Measurements from ENCODE around the gene CDHR1. TPM values are rescaled to one million over a fixed set of nuclear protein-coding genes. Genes with fewer than 3 reads are reported as not detected.

The CDHR1 gene
- total RNA-seq, 1 donor from 2014 or later: 1.4 TPM

DNA sequence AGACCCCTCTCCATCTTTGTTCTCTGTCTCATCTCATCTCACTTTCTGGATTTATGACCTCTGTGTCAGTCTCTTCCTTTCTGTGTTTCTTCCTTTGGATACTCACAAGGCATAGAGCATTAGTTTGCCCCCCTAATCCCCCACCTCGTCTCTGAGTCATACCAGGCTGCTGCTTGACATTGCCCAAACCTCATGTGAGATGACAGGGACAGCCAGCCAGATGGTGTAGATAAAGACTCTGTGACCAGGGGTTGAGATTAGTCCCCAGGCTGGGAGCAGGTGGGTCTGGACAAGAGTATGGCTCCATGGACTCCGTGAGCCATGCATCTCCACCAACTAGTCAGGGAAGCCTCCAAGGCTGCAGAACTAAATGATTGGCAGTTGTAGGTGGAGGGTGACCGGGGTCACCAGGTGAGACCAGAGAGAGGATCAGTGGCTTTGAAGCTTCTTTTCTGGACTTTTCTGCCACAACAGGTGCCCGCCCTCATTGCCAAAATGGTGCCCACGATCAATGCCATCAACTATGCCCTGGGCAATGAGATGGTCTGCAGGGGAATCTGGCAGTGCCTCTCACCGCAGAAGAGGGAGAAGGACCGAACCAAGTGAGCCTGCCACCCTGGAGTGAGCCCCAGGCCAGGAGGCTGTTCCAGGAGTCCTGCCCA is 63.8 kb downstream of the CDHR1 start:
- H3K4me2 ChIP-seq: no peak overlapping the region
- H3F3A ChIP-seq (ENCODE audit: low read depth): no peaks in the 10 kb centered on the region
- H3K27ac ChIP-seq: no peak overlapping the region
- H3K27me3 ChIP-seq: peaks cover 10% of the 10 kb centered on the region
- no peaks in the 10 kb centered on the region for H4K20me1 ChIP-seq (ENCODE audit: low read depth)
- no peaks in the 10 kb centered on the region for H3K36me3 ChIP-seq
- Mint-ChIP-seq H3K4me3 (no peak overlapping the region), H3K4me1 (peaks cover 2% of the 10 kb centered on the region), H3K9me3 (peaks cover 2% of the 10 kb centered on the region), H3K27me3 (ENCODE audit: insufficient read depth, low read depth) (peaks cover 6% of the 10 kb centered on the region), H3K36me3 (no peaks in the 10 kb centered on the region), H3K27ac (no peak overlapping the region)
- H3K9me3 ChIP-seq (ENCODE audit: low read depth): no peaks in the 10 kb centered on the region
- H3K4me3 ChIP-seq: no peak overlapping the region
- no peak for DNase-seq (ENCODE audit: low spot score)
- no peaks in the 10 kb centered on the region for H3K79me2 ChIP-seq (ENCODE audit: low read depth)
- H2AFZ ChIP-seq (replicated peaks): no peak overlapping the region
- TF ChIP-seq EZH2 (IDR thresholded peaks at IDR 0.05): no peak
- no peak for TF ChIP-seq EZH2phosphoT487 (IDR thresholded peaks at IDR 0.05)
- TF ChIP-seq, protein P1, sequence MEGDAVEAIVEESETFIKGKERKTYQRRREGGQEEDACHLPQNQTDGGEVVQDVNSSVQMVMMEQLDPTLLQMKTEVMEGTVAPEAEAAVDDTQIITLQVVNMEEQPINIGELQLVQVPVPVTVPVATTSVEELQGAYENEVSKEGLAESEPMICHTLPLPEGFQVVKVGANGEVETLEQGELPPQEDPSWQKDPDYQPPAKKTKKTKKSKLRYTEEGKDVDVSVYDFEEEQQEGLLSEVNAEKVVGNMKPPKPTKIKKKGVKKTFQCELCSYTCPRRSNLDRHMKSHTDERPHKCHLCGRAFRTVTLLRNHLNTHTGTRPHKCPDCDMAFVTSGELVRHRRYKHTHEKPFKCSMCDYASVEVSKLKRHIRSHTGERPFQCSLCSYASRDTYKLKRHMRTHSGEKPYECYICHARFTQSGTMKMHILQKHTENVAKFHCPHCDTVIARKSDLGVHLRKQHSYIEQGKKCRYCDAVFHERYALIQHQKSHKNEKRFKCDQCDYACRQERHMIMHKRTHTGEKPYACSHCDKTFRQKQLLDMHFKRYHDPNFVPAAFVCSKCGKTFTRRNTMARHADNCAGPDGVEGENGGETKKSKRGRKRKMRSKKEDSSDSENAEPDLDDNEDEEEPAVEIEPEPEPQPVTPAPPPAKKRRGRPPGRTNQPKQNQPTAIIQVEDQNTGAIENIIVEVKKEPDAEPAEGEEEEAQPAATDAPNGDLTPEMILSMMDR (IDR thresholded peaks at IDR 0.05): no peak
- peaks cover 4% of the 10 kb centered on the region for H3K4me1 ChIP-seq
- no peak overlapping the region for H3K9ac ChIP-seq

DNA sequence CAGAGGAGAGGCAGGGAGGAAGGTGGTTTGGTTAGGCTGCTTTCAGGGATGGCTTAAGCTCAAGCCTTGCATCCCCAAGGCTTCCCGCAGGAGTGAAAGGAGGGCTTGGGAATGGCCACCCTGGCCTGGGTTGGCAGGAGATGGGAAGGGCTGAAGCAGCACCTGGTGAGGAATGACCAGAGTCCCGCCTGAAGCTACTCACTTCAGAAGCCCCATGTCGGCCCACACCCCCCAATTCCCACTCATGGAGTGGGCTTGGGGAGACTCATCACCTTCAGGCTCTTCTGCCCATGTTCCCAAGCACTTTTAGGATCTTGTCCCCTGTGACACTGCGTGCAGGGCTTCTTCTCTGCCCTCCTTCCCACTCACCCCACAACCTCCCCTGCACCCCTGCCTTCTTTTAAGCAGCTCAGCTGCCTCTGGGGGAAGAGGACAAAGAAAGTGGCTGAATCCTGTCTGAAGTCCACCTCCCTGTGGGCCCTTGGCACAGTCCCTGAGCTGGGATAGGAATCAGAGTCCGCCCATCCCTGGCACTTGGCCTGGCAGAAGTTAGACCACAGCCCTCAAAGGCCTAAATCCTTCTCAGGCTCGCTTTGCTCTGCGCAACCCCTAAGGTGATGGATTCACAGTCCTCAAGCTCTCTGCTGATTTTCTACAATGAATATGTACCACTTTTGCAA is 67.0 kb downstream of the CDHR1 start:
- Histone ChIP-seq H3K27me3 (peaks cover 11% of the 10 kb centered on the region), H3K36me3 (no peaks in the 10 kb centered on the region), H4K20me1 (ENCODE audit: low read depth) (no peaks in the 10 kb centered on the region), H3K79me2 (ENCODE audit: low read depth) (no peaks in the 10 kb centered on the region), H3K4me3 (no peak overlapping the region), H3K4me1 (no peaks in the 10 kb centered on the region), H3K27ac (no peak overlapping the region), H3K9ac (no peak overlapping the region), H3K9me3 (ENCODE audit: low read depth) (no peaks in the 10 kb centered on the region), H2AFZ (replicated peaks) (no peak overlapping the region), H3F3A (ENCODE audit: low read depth) (no peaks in the 10 kb centered on the region), H3K4me2 (no peak overlapping the region)
- TF ChIP-seq EZH2phosphoT487 (IDR thresholded peaks at IDR 0.05) (no peak), EZH2 (IDR thresholded peaks at IDR 0.05) (no peak)
- TF ChIP-seq, protein P1 (IDR thresholded peaks at IDR 0.05): no peak
- Mint-ChIP-seq H3K9me3 (peaks cover 2% of the 10 kb centered on the region), H3K36me3 (no peaks in the 10 kb centered on the region), H3K27me3 (ENCODE audit: insufficient read depth, low read depth) (peaks cover 8% of the 10 kb centered on the region), H3K27ac (no peak overlapping the region), H3K4me1 (peaks cover 14% of the 10 kb centered on the region), H3K4me3 (no peak overlapping the region)
- no peak for DNase-seq (ENCODE audit: low spot score)

DNA sequence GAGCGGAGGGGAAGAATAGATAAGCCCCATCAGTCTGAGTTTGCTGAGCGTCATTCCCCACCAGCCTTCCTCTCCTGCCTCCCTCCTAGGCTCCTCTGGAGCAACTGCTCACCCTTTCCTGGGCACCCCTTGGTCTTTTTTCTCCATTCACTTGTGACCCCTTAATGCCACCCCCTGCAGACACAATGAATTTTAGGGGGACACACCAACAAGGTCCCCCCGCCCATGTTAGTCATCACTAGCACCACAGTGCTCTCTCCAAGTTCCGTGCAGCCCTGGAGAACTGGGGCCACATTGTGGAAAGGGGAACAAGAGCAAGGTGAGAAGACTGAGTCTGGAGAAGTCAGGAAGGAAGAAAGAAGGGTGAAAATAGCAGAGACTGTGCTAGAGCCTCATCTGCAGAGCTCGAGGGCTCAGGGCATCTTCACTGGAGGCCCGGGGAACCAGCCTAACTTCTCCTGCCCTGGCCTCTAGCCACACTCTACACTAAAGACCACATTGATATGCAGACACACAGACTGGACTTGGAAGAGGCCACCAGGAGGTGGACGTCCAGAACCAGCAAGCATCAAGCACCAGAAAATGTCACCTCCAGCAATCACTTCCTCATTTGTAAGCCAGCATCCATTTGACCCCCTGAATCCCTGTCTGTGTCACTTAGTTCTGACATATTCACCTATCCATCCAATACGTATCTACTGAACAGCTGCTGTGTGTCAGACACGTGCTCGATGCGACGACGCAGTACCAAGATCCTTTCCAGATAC is 68.0 kb downstream of the CDHR1 start:
- no peaks in the 10 kb centered on the region for H3K36me3 ChIP-seq
- no peak overlapping the region for H3K4me3 Mint-ChIP-seq
- no peaks in the 10 kb centered on the region for H3K9me3 ChIP-seq (ENCODE audit: low read depth)
- no peak overlapping the region for H3K27ac ChIP-seq
- DNase-seq (ENCODE audit: low spot score): no peak
- no peak overlapping the region for H3K27ac Mint-ChIP-seq
- no peaks in the 10 kb centered on the region for H3K79me2 ChIP-seq (ENCODE audit: low read depth)
- H4K20me1 ChIP-seq (ENCODE audit: low read depth): no peaks in the 10 kb centered on the region
- no peak overlapping the region for H3K4me2 ChIP-seq
- peaks cover 2% of the 10 kb centered on the region for H3K9me3 Mint-ChIP-seq
- no peak overlapping the region for H2AFZ ChIP-seq (replicated peaks)
- no peaks in the 10 kb centered on the region for H3K4me1 ChIP-seq
- peaks cover 4% of the 10 kb centered on the region for H3K27me3 Mint-ChIP-seq (ENCODE audit: insufficient read depth, low read depth)
- no peak overlapping the region for H3K9ac ChIP-seq
- H3K36me3 Mint-ChIP-seq: no peaks in the 10 kb centered on the region
- H3F3A ChIP-seq (ENCODE audit: low read depth): no peaks in the 10 kb centered on the region
- peaks cover 12% of the 10 kb centered on the region for H3K4me1 Mint-ChIP-seq
- no peak overlapping the region for H3K4me3 ChIP-seq
- TF ChIP-seq, protein P1 (IDR thresholded peaks at IDR 0.05): no peak
- TF ChIP-seq EZH2phosphoT487 (IDR thresholded peaks at IDR 0.05) (no peak), EZH2 (IDR thresholded peaks at IDR 0.05) (no peak)
- peaks cover 4% of the 10 kb centered on the region for H3K27me3 ChIP-seq

Data from neural progenitor cell (in vitro differentiated cells).